Middle frontal gyrus (tissue), 1 donor: Measurements from ENCODE around the gene HS3ST4.
"Not testable (repeated sequence)": the region's sequence is repeated elsewhere in the genome, so short reads cannot be mapped to it uniquely, and the experiment has no call there.

ENCODE experiments used
- DNase-seq: peaks from one replicate; pipeline ENCODE4 v3.0.0-alpha.2; 2015; ENCODE audit warnings: low spot score; ENCODE audit errors: extremely low spot score

The HS3ST4 gene

GRCh38 chr16:25730396-25730795 is 38.6 kb downstream of the HS3ST4 start:
- no peak for DNase-seq

GRCh38 chr16:25734430-25735385 is 42.9 kb downstream of the HS3ST4 start:
- DNase-seq = no peak

GRCh38 chr16:25735645-25736044 is 43.9 kb downstream of the HS3ST4 start:
- no peak for DNase-seq

GRCh38 chr16:25747160-25747758 is 55.5 kb downstream of the HS3ST4 start:
- no peak for DNase-seq

- DNase-seq = no peak
These were observed 56.4 kb downstream of the HS3ST4 start for GRCh38 chr16:25748092-25748654.

GRCh38 chr16:25750488-25751216 is 58.9 kb downstream of the HS3ST4 start:
- DNase-seq = peak; percentile 52

- DNase-seq = no peak
These were observed 59.6 kb downstream of the HS3ST4 start for GRCh38 chr16:25751230-25751835.

- no peak for DNase-seq
These were observed 72.7 kb downstream of the HS3ST4 start for GRCh38 chr16:25764466-25764865.

- no peak for DNase-seq
These were observed 79.5 kb downstream of the HS3ST4 start for GRCh38 chr16:25771216-25771615.

GRCh38 chr16:25771812-25772568 is 80.2 kb downstream of the HS3ST4 start:
- no peak for DNase-seq

GRCh38 chr16:25776214-25776613 is 84.5 kb downstream of the HS3ST4 start:
- not testable (repeated sequence) for DNase-seq

GRCh38 chr16:25783226-25783625 is 91.5 kb downstream of the HS3ST4 start:
- no peak for DNase-seq

- no peak for DNase-seq
These were observed 93.6 kb downstream of the HS3ST4 start for GRCh38 chr16:25785361-25785760.

- DNase-seq = no peak
These were observed 95.0 kb downstream of the HS3ST4 start for GRCh38 chr16:25786748-25787147.

- no peak for DNase-seq
These were observed 96.9 kb downstream of the HS3ST4 start for GRCh38 chr16:25788637-25789036.

- no peak for DNase-seq
These were observed 104.5 kb downstream of the HS3ST4 start for GRCh38 chr16:25796239-25796638.

GRCh38 chr16:25798065-25798464 is 106.3 kb downstream of the HS3ST4 start:
- no peak for DNase-seq

GRCh38 chr16:25799816-25800215 is 108.1 kb downstream of the HS3ST4 start:
- DNase-seq = no peak

GRCh38 chr16:25812215-25812614 is 120.5 kb downstream of the HS3ST4 start:
- no peak for DNase-seq

- DNase-seq = no peak
These were observed 125.5 kb downstream of the HS3ST4 start for GRCh38 chr16:25817295-25817694.
